ENCODE data around the gene FAM114A2.

FAM114A2 gene

GRCh38 chr5:153981905-153982605 is 56.7 kb downstream of the FAM114A2 start:
- DNase-seq = no peak

DNA sequence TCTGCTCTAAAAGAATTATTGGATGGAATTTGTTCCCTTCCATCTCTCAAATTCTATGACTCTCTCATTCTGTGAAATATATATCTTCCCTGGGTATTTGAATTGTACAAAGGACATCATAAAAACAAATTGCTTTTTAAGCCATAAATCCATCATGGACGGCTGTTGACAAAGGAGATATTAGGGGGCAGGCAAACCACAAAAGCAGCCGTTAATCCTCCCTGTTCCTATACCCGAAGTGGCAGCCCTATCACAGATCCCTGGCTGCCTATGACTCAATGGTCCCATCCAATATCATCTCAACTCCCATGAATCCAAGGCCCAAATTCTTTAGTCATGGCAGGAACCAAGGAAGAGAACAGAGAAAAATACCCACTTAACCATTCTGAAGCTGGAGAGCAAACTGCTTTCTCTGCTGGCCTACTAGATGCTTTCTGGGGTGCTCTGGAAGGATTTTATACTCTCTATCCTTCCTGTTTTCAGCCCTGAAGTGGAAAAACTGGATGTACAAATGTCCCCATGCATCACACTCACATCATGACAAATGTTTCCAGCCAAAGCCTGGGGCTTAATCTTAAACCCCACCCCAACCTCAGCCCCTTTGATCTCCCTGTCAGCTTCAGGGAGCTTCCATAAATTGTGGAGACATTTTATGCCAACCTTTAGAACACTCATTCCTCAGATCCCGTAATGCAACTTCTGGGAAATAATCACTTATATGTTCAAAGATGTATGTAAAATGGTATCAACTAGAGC is 59.5 kb downstream of the FAM114A2 start:
- no peak for DNase-seq

GRCh38 chr5:153974813-153975163 is 63.9 kb downstream of the FAM114A2 start:
- peak in 1 of 2 donors; percentile 51 for DNase-seq

DNA sequence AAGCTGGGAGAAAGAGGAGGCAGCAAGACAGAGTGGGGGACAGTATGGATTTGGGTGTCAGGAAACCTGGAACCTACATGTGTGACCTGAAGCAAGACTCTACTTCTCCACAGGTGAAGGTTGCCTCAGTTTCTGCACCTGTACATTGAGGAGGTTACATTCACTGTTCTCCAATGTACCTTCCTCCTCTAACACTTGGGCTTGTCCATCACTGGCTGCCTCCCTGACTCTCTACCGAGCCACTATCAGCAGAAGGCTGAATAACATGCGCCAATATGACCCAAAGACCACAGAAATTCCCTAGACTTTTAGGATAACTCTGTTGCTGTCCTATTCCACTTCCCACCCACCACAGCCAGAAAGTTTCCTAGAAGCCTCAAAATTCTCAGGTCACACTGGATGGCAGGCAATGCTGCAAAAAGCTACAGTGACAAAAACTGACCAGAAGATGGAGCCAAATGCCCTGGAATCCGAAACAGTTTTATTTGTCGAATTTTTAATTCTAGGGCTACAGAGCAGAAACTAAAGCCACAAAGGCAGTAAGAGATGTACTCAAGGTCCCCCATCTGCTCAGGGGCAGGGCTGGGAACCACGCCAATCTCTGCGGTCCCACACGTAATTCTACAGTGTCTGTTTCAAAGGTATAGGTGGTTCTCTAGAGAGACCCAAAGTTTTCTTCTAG is 64.4 kb downstream of the FAM114A2 start:
- DNase-seq = peak; percentile 33 to 55

DNA sequence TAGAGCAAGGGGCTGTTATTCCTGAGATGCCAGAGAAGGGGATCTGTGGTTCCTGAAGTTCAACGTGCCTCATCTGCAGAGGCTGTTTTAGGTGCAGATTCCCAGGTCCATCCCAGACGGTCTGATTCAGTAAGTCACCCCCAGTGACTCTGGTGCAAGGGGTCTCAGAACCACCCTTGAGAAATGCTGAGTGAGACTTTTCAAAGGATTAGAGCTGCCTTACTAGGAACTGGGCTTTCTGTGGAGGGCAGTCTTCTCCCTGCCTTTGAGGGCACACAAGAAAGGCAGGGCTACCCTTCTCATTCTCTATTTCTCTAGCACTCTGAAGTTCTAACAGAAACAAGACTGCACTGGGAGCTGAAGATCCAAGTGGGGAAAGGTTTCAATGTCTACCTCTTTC is 66.5 kb downstream of the FAM114A2 start:
- DNase-seq = no peak

DNA sequence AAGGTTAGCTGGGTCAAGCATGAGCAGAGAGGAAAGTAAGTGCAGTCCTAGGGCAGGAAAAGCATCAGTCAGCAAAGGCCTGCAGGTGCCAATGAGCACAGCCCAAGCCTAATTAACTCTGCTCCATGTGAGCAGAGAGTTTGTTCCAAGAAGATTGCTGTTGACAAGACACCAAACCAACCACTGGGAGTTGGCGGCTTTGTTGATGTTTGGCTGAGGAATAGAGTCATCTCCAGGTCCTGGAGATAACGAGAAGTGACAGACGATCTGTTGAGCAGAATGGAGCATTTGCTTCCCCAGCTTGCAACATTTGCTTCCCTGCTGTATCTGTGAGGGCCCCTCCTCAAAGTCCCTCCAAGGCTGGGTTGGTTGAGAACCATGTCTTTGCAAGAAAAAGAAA is 68.2 kb downstream of the FAM114A2 start:
- DNase-seq = no peak

GRCh38 chr5:153969563-153969895 is 69.2 kb downstream of the FAM114A2 start:
- peak; percentile 35 to 54 for DNase-seq

DNA sequence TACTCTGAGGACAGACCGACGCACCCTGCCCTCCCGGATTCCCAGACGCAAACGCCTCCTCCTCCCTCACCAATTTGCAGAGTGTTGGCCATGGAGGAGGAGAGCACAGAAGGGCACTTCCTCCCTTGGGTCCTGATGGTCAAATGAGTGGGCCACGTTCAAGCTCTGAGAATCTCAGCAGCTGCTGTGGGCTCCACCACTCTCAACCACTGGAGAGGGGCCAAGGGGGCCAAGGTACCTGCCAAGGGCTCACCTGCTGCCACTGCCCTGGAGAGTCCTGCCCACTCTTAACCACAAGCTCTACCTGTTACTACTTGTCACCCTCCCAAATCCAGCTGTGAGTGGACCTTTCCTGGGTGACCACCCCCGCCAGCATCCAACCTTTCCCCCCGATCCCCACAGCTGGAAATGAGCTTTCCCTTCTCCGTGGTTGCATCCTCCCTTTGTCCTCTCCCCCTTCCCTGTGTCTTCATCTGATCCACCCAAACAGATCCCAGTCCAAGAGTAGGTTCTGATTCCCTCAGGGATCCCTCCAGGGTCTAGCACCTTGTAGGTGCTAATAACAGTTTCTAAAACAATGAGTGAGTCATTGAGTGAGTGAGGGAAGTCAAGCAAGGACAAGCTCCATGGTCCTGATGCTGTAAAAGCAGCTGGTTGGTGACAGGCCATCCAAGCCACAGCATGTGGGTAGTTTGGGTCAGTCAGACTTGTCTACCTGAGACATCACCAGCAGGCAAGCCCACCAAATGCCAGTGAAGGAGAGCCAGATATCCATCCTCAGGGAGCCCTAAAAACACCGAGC is 69.7 kb downstream of the FAM114A2 start:
- no peak for DNase-seq

GRCh38 chr5:153964880-153965645 is 73.6 kb downstream of the FAM114A2 start:
- peak; percentile 38 to 43 for DNase-seq

- DNase-seq = no peak
Measured at GRCh38 chr5:153964191-153964879, 74.4 kb downstream of the FAM114A2 start.

- peak; percentile 12 to 50 for DNase-seq
Measured at GRCh38 chr5:153960269-153961215, 78.2 kb downstream of the FAM114A2 start.

GRCh38 chr5:153959134-153959957 is 79.4 kb downstream of the FAM114A2 start:
- no peak for DNase-seq

DNA sequence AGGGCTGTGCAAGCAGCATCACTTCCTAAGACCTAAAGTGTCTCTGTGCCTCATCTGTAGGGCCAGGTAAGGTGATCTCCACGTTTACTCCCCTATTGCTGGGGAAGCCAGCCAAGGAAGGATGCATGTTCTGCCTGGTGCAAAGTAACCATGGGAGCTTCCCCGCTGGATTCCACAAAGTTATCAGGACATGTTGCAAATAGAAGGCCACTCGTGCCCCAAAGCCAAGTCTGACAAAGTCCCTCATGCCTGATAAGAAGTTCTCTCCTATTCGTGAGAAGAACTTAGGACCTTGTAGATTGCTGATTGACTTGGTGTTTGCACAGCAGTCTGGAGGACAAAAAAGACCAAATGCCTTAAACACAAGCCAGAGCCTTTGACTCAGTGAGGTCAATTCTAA is 81.5 kb downstream of the FAM114A2 start:
- DNase-seq = no peak

GRCh38 chr5:153953411-153953810 is 85.3 kb downstream of the FAM114A2 start:
- DNase-seq = no peak

- DNase-seq = no peak
Measured at GRCh38 chr5:153952893-153953292, 85.8 kb downstream of the FAM114A2 start.

DNA sequence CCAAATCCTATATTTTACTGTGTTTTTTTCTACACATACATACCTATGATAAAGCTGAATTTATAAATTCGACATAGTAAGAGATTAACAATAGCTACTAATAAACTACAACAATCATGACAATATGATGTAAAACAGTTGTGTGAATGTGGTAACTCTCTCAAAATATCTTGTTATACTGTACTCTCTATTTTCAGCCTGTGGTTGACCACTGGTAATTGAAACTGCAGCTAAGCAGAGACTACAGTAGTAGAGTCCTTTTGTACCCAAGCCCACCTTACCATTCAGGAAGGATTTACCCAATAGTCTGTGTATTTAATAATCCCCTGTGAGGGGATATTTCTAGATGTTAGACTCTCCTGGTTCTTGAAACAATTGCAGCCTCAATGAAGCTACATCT is 86.7 kb downstream of the FAM114A2 start:
- DNase-seq = no peak

DNA sequence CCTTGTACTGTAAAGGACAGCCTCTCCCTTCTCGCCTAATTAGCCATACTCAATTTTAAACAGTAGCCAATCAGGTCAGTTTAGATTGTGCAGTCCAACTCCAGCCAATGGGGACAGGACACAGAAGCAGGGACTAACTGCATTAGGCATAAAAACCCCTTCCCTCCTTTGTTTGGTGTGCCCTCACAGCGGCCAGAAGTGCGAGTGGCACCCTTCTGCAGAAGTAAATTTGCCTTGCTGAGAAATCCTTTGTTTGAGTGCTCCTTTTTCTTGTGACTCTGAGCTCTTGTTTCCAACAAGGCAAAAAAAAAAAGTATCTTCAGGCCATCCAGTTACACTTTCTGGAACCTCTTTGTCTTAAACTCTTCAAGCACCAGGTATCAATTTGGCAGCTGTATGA is 97.4 kb downstream of the FAM114A2 start:
- no peak for DNase-seq

Data from inflammatory macrophage (primary cell).